Tibial nerve (tissue), 4 donors: ENCODE data around the gene DNAJB7. TPM values are rescaled to one million over a fixed set of nuclear protein-coding genes. Genes with fewer than 3 reads are reported as not detected.
"Not testable (repeated sequence)": the region's sequence is repeated elsewhere in the genome, so short reads cannot be mapped to it uniquely, and the experiment has no call there.

Source experiments
- DNase-seq, 2 donors: peaks; one replicate each; pipeline ENCODE4 v3.0.0-alpha.2; 2019; ENCODE audit warnings: low spot score in 2 of 2
- H3K27ac ChIP-seq, 4 donors: fragments of 200-600 bp; sonication (generic) in 3 of 4; one replicate each; pipeline ENCODE4 v1.5.1; 2017 to 2019; ENCODE audit warnings: mild to moderate bottlenecking in 1 of 4
- H3K27me3 ChIP-seq, 2 donors: fragments of 200-600 bp; sonication (generic) in 1 of 2; one replicate each; pipeline versions ENCODE4 v1.5.1 to v1.6.0; 2017 to 2019
- H3K36me3 ChIP-seq, 3 donors: fragments of 200-600 bp; sonication (generic); one replicate each; pipeline ENCODE4 v1.5.1; 2018 to 2019
- H3K4me1 ChIP-seq, 4 donors: fragments of 200-600 bp; sonication (generic) in 3 of 4; one replicate each; pipeline ENCODE4 v1.5.1; 2017 to 2019
- H3K4me3 ChIP-seq, 4 donors: fragments of 200-600 bp; sonication (generic) in 3 of 4; one replicate each; pipeline ENCODE4 v1.5.1; 2017 to 2019; ENCODE audit warnings: mild to moderate bottlenecking in 1 of 4, moderate library complexity in 1 of 4
- H3K9me3 ChIP-seq, 4 donors: fragments of 200-600 bp; sonication (generic) in 3 of 4; one replicate each; pipeline ENCODE4 v1.5.1; 2017 to 2019
- CTCF ChIP-seq, 5 experiments: fragments of 200-600 bp in 3 of 5; fragments of 450-650 bp in 2 of 5; sonication (generic) in 3 of 5; IDR thresholded peaks; one replicate each; pipeline ENCODE4 v1.5.1; 2016 to 2019; ENCODE audit warnings: antibody characterized with exemption in 5 of 5, mild to moderate bottlenecking in 3 of 5, moderate library complexity in 2 of 5
- EP300 ChIP-seq, 2 donors: sonication (generic); formaldehyde crosslinking; IDR thresholded peaks; one replicate each; pipeline ENCODE4 v1.6.1; 2017; ENCODE audit warnings: antibody characterized with exemption in 2 of 2, mild to moderate bottlenecking in 1 of 2
- POLR2A ChIP-seq, 2 donors: fragments of 450-650 bp; IDR thresholded peaks; one replicate each; pipeline ENCODE4 v1.6.1; 2017; ENCODE audit warnings: antibody characterized with exemption in 2 of 2, mild to moderate bottlenecking in 2 of 2, moderate library complexity in 2 of 2
- WGBS, 2 donors: methylation state at CpG; one replicate each; pipeline ENCODE4 v1.1.5; 2018; 5-methylcytosine and 5-hydroxymethylcytosine counted together
- total RNA-seq, 4 donors: library from RNA; depleted of rRNA; stranded (reverse); fragments of >200 nt; gene quantifications; one replicate each; pipeline ENCODE4 v1.1.0, GENCODE V29; 2016

Gene DNAJB7
- total RNA-seq, 4 donors from 2014 or later, result not detected

GRCh38 chr22:40853961-40854360 is 8.0 kb downstream of the DNAJB7 start:
- H3K4me1 ChIP-seq, result peaks cover 0 to 74% (median 36%) of the 10 kb centered on the region in 4 donors
- WGBS, 2 donors, result 21 to 28% methylated on average over 3 of the region's 3 CpGs
- no peaks in the 10 kb centered on the region for H3K27me3 ChIP-seq
- no peaks in the 10 kb centered on the region for H3K9me3 ChIP-seq
- peak overlapping the region in 3 of 4 donors; percentile 3 to 99 (median 17) for H3K27ac ChIP-seq
- DNase-seq, result no peak
- H3K4me3 ChIP-seq, result no peak overlapping the region
- TF ChIP-seq POLR2A (IDR thresholded peaks at IDR 0.05) (no peak), CTCF (IDR thresholded peaks at IDR 0.05) (no peak), EP300 (IDR thresholded peaks at IDR 0.05) (no peak)
- peaks cover 0 to 17% (median 0%) of the 10 kb centered on the region in 3 donors for H3K36me3 ChIP-seq

DNA sequence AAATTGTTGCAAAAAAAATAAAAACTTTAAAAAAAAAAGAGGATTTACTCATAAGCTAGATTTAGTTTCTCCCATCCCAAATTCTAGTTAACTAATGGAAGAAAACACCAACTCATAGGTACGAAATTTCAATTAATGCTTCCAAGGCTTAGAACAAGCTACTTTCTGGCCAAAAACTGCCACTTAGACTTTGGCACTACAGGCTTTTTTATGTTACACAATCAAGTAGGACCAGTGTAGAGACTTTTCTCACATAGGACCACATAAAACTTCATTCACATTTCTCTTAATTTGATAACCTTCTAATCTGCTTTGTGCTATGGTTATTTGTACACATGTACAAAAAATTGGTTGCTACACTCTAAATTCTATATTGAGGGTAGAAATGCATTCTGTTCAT is 8.6 kb downstream of the DNAJB7 start:
- TF ChIP-seq EP300 (IDR thresholded peaks at IDR 0.05) (no peak), CTCF (IDR thresholded peaks at IDR 0.05) (no peak), POLR2A (IDR thresholded peaks at IDR 0.05) (no peak)

DNA sequence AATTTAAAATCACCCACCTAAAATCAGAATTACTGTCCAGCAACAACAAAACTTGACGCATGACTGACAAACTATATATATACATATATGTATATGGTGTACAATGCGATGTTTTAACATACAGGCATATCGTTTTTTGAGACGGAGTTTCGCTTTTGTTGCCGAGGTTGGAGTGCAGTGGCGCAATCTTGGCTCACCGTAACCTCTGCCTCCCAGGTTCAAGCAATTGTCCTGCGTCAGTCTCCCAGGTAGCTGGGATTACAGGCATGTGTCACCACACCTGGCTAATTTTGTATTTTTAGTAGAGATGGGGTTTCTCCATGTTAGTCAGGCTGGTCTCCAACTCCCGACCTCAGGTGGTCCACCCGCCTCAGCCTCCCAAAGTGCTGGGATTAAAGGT is 16.1 kb downstream of the DNAJB7 start:
- Histone ChIP-seq H3K4me1 (peaks cover 0 to 16% (median 0%) of the 10 kb centered on the region in 4 donors), H3K36me3 (peaks cover 3 to 93% (median 4%) of the 10 kb centered on the region in 3 donors)
- H3K4me3 ChIP-seq, H3K9me3 ChIP-seq, H3K27ac ChIP-seq, DNase-seq, H3K27me3 ChIP-seq: not testable (repeated sequence)
- 90 to 96% methylated on average over 11 of the region's 11 CpGs for WGBS, 2 donors

More for the DNA sequence above, 8.6 kb downstream of the DNAJB7 start:
- DNase-seq, result no peak
- 48 to 58% methylated on average over 1 of the region's 1 CpG for WGBS, 2 donors
- Histone ChIP-seq H3K27ac (peak overlapping the region in 2 of 4 donors; percentile 3 to 99), H3K4me1 (peaks cover 0 to 68% (median 35%) of the 10 kb centered on the region in 4 donors), H3K36me3 (peaks cover 0 to 24% (median 1%) of the 10 kb centered on the region in 3 donors), H3K27me3 (no peaks in the 10 kb centered on the region), H3K4me3 (no peak overlapping the region), H3K9me3 (no peaks in the 10 kb centered on the region)

DNA sequence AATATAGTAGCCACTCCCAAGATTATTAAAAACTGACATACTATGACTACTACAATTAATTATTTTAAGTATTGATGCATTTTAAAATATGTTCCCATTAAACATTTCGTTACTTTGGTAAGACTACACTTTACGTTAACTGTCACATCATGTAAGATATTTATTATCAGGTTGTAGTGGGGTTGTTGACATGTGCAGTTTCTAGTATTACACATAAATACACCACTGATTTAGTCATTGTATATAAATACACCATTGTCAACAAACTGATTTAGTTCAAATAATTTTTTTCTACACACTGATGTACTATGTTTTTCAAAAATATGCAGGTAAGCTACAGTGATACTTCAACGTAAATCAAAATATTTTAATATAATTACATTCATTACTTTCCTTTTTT is 17.0 kb downstream of the DNAJB7 start:
- Histone ChIP-seq H3K27me3 (no peaks in the 10 kb centered on the region), H3K4me1 (peaks cover 0 to 12% (median 0%) of the 10 kb centered on the region in 4 donors), H3K36me3 (peaks cover 3 to 96% (median 4%) of the 10 kb centered on the region in 3 donors), H3K4me3 (no peak overlapping the region), H3K27ac (no peak overlapping the region), H3K9me3 (no peaks in the 10 kb centered on the region)
- no peak for DNase-seq
- no peak for TF ChIP-seq EP300 (IDR thresholded peaks at IDR 0.05)
- no peak for TF ChIP-seq CTCF (IDR thresholded peaks at IDR 0.05)
- no peak for TF ChIP-seq POLR2A (IDR thresholded peaks at IDR 0.05)
- 94 to 96% methylated on average over 3 of the region's 3 CpGs for WGBS, 2 donors

DNA sequence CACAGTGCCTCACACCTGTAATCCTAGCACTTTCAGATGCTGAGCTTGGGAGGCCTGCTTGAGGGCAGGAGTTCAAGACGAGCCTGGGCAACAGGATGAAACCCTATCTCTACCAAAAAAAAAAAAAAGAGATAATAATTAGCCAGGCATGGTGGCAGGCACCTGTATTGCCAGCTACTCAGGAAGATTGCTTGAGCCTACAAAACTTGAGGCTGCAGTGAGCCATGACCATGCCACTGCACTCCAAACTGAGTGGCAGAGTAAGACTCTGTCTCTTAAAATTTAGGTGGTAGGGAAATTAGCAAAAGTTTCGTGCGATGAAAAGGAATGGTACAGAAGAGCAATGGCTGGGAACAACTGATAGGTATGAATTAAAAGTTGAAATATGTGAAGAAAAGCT is 23.4 kb downstream of the DNAJB7 start:
- DNase-seq, result no peak
- TF ChIP-seq CTCF (IDR thresholded peaks at IDR 0.05) (no peak), POLR2A (IDR thresholded peaks at IDR 0.05) (no peak), EP300 (IDR thresholded peaks at IDR 0.05) (no peak)
- H3K9me3 ChIP-seq, result no peaks in the 10 kb centered on the region
- H3K4me3 ChIP-seq, result no peak overlapping the region
- no peak overlapping the region for H3K27ac ChIP-seq
- H3K4me1 ChIP-seq, result peaks cover 0 to 11% (median 0%) of the 10 kb centered on the region in 4 donors
- peaks cover 0 to 97% (median 20%) of the 10 kb centered on the region in 3 donors for H3K36me3 ChIP-seq
- 92 to 93% methylated on average over 3 of the region's 3 CpGs for WGBS, 2 donors
- no peaks in the 10 kb centered on the region for H3K27me3 ChIP-seq

DNA sequence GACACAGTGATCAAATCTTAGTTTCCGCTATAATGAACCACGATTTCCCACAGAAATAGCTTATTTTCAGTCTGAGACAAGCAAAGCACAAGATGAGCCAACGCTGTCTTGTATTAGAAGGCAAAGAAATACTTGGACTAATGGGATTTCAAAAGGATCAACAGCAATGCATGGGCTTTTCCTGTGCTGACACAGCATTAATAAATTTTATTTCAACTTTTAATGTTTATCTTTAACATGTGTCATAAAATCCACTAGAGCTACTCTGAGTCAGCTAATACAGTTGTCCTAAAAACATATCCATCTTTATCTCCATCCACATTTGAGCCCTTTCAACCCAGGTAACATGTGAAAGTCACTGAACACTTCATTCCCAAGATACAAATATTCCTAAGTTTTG is 27.3 kb downstream of the DNAJB7 start:
- WGBS, 2 donors, result 91 to 93% methylated on average over 3 of the region's 3 CpGs
- H3K36me3 ChIP-seq, result peaks cover 0 to 99% (median 24%) of the 10 kb centered on the region in 3 donors
- H3K4me1 ChIP-seq, result no peaks in the 10 kb centered on the region
- H3K27ac ChIP-seq, result no peak overlapping the region
- H3K9me3 ChIP-seq, result no peaks in the 10 kb centered on the region
- no peak for DNase-seq
- TF ChIP-seq CTCF (IDR thresholded peaks at IDR 0.05) (no peak), POLR2A (IDR thresholded peaks at IDR 0.05) (no peak), EP300 (IDR thresholded peaks at IDR 0.05) (no peak)
- no peaks in the 10 kb centered on the region for H3K27me3 ChIP-seq
- H3K4me3 ChIP-seq, result no peak overlapping the region
